ENCODE results near the gene SH3GL3. TPM values are rescaled to one million over a fixed set of nuclear protein-coding genes. Genes with fewer than 3 reads are reported as not detected.

Gene SH3GL3
- total and polyA plus RNA-seq, 2 of the 13 experiments (the other 11 are each of a cell fraction or from before 2014, with no cell fraction given), result not detected

DNA sequence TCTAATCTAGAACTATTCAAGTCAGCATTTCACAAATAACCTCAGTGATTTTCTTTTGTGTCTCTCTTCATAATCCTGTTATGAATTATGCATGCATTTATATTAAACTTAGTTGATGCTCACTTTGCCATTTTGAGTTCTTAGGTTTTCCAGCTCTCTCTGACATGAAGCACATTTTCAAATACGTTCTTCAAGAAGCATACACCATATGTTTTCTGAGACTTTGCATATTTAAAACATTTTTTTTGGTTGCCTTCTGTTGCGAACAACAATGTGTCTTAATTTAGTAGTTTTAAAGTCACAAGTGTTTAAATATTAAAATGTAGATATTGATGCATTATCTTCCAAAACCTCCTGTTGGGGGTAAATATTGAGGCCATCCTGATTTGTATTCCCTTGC is 37.5 kb downstream of the SH3GL3 start:
- Histone ChIP-seq H3K36me3 (replicated peaks in 1 of 2; ENCODE audit: control insufficient read depth in 1 of 2, insufficient read depth in 2 of 2, low read length in 2 of 2) (no peaks in the 10 kb centered on the region), H3K27ac (ENCODE audit: extremely low read length, insufficient read depth, low read length) (no peak overlapping the region), H3K27me3 (ENCODE audit: control insufficient read depth in 1 of 2, insufficient read depth in 2 of 2, low read length in 2 of 2) (no peaks in the 10 kb centered on the region), H3K9ac (ENCODE audit: insufficient read depth, low read depth, low read length) (no peak overlapping the region), H3K4me1 (ENCODE audit: insufficient read depth, low read length) (no peaks in the 10 kb centered on the region), H3K79me2 (ENCODE audit: insufficient read depth, low read length) (no peaks in the 10 kb centered on the region), H2AFZ (ENCODE audit: low read length) (no peak overlapping the region), H3K4me3 (replicated peaks in 1 of 3; ENCODE audit: insufficient read depth in 1 of 3, low read depth in 2 of 3, low read length in 3 of 3) (no peak overlapping the region), H4K20me1 (ENCODE audit: insufficient read depth, low read length) (no peaks in the 10 kb centered on the region), H3K4me2 (ENCODE audit: low read depth, low read length) (no peak overlapping the region), H3K9me3 (ENCODE audit: low read length) (no peaks in the 10 kb centered on the region)
- ChIA-PET POLR2A (no interaction called here), CTCF (ENCODE audit: low intra/inter-chr PET ratio, low total read pairs) (no interaction called here)
- in situ Hi-C loops (cut with HindIII; ENCODE audit: extremely low pct_ligation_motif_present, low pct_unique_long_range_greater_than_20kb) (no loop called here), intact Hi-C loops (cut with micrococcal nuclease; ENCODE audit: unreplicated experiment) (no loop called here)
- no TSS peak for BruUV-seq (replicated peaks)
- TF ChIP-seq ZNF605 (CRISPR knock-in tag; IDR thresholded peaks at IDR 0.05) (no peak), TP53 (CRISPR knock-in tag; conservative IDR thresholded peaks at IDR 0.05) (no peak), ATF2 (CRISPR knock-in tag; IDR thresholded peaks at IDR 0.05) (no peak), U2AF2 (IDR thresholded peaks at IDR 0.05; ENCODE audit: low read depth, low read length) (no peak), ZNF468 (CRISPR knock-in tag; IDR thresholded peaks at IDR 0.05) (no peak), ZNF430 (CRISPR knock-in tag; IDR thresholded peaks at IDR 0.05) (no peak), MIXL1 (CRISPR knock-in tag; IDR thresholded peaks at IDR 0.05) (no peak), FOXP1 (IDR thresholded peaks at IDR 0.05) (no peak), FOXP1 (CRISPR knock-in tag; IDR thresholded peaks at IDR 0.05) (no peak), ZNF136 (CRISPR knock-in tag; IDR thresholded peaks at IDR 0.05; ENCODE audit: low read depth) (no peak), ARID4A (CRISPR knock-in tag; IDR thresholded peaks at IDR 0.05; ENCODE audit: borderline replicate concordance) (no peak), ZNF414 (CRISPR knock-in tag; IDR thresholded peaks at IDR 0.05) (no peak), NCOR1 (IDR thresholded peaks at IDR 0.05; ENCODE audit: borderline replicate concordance, low read length) (no peak)
- TF ChIP-seq, protein P1, sequence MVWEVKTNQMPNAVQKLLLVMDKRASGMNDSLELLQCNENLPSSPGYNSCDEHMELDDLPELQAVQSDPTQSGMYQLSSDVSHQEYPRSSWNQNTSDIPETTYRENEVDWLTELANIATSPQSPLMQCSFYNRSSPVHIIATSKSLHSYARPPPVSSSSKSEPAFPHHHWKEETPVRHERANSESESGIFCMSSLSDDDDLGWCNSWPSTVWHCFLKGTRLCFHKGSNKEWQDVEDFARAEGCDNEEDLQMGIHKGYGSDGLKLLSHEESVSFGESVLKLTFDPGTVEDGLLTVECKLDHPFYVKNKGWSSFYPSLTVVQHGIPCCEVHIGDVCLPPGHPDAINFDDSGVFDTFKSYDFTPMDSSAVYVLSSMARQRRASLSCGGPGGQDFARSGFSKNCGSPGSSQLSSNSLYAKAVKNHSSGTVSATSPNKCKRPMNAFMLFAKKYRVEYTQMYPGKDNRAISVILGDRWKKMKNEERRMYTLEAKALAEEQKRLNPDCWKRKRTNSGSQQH (CRISPR knock-in tag; IDR thresholded peaks at IDR 0.05; ENCODE audit: low read depth), result no peak
- FAIRE-seq, result no peak
- 13% methylated on average over 2 of the region's 2 CpGs for WGBS (ENCODE audit: low lambda C conversion rate)
- no peak for ATAC-seq
- DNase-seq (ENCODE audit: low spot score), result no peak

Measured in HepG2 (cell line).